ENCODE data around the gene EYA4.

EYA4 gene

GRCh38 chr6:133289733-133290306, 48.7 kb downstream of the EYA4 start:
- no peak for DNase-seq

- DNase-seq = no peak
Observed at GRCh38 chr6:133290930-133291329, 49.8 kb downstream of the EYA4 start.

GRCh38 chr6:133291671-133292070, 50.5 kb downstream of the EYA4 start:
- DNase-seq = no peak

GRCh38 chr6:133297657-133298056, 56.5 kb downstream of the EYA4 start:
- no peak for DNase-seq

DNA sequence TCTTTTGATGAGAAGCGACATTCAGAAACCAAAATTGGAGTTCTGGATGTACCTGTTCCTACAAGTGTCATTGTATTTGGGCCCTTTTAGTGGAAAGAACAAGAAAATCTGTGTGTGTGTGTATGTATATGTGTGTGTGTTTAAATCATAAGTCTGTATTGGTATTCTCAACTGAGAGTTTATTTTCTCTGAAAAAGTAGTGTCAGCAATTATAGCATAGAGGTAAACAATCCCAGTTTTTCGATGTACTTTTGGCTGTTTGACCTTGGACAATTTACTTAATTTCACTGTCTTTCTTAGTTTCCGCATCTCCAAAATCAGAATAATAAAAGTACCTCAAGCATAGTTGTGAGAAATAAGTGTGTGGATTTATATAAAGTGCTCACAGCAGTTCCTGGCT, 57.2 kb downstream of the EYA4 start:
- DNase-seq = no peak

DNA sequence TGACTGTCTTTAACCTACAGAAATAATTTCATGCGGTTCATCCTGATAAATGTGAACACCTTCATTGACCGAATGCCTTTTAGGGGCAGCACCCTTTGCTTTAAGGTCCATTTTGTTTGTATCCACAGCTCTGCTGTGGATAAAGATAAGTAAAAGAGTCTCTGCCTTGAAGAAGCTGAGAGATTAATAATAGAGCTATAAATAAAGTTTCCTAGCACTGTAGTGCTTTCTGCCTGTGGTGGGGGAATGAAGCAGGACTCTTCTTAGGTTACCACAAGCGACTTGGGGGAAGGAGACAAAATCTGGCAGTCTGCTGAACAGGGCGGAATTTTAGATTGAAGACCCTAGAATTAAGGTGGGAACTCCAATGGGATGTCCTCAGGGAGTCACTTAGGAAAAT, 57.6 kb downstream of the EYA4 start:
- DNase-seq = no peak

DNA sequence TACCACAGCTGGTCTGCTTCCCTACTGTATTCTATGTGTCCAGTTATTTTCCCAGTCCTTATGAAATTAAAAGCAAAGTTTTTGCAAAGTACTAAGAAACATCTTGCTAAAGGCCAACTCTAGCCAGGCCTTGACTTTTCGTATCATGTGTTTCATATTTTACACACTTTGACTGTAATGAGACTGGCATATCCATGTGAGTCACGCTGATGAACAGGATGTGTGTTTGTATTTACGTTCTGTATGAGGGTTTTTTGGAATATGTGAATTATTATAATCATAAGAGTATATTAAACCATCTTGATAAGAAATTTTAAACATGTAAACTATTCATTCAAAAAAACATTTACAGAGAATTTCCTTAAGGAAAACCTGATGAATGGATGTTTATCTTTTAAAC, 59.7 kb downstream of the EYA4 start:
- no peak for DNase-seq

GRCh38 chr6:133301835-133302234, 60.7 kb downstream of the EYA4 start:
- no peak for DNase-seq

- no peak for DNase-seq
Observed at GRCh38 chr6:133306931-133307330, 65.8 kb downstream of the EYA4 start.

DNA sequence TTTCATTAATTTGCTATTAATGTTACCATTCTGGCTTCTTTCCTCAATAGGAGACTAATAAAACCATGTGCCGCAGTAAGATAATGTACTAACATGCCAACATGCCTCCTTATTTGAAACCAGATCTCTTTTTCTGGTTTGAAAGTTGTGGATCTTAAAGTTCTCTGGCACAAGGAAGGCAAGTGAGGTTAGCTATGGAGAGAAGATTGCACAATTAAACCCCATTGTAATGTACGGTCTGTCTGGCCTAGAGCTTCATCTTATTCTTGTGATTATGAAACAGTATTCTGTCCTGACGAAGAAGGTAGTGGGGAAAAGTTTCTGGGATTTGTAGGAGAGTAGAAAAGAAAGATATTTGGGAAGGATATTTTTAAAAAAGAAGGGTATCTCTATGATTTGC, 68.4 kb downstream of the EYA4 start:
- DNase-seq = no peak

DNA sequence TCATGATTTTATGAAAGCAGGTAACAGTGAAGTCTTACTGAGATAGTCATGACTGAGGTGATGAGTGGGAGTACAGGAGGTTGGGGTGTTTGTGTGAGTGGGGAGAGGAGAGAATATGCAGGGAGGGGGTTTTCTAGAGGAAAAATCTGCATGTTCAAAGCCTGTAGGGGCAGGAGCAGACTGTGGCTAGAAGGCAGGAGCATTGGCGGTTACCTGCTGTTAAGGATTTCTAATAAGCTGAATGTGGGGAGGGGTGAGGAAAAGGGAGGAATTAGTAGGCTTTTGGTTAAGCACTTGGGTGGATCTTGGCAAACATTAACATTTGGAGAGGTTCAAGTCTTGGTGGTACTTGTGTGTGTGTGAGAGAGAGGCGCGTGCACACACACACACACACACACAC, 70.8 kb downstream of the EYA4 start:
- DNase-seq = no peak

- no peak for DNase-seq
Observed at GRCh38 chr6:133313068-133313467, 71.9 kb downstream of the EYA4 start.

- no peak for DNase-seq
Observed at GRCh38 chr6:133314947-133315346, 73.8 kb downstream of the EYA4 start.

GRCh38 chr6:133315811-133316210, 74.7 kb downstream of the EYA4 start:
- DNase-seq = no peak

DNA sequence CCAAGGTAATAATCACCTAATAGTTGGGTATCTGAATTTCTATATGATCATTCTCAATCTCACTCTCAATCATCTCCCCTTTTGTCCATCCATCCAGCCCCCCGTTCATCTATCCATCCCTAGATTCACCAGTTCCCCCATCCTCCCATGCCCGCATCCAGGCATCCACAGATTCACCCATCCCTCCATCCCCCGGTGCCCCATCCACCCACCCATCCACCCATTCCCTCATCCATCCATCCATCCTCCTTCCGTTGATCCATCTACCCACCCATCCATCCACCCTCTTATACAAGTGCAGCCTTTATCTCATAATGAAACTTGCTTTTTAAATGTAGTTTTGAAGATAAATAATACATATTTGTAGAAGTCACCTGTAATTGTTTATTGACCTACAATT, 76.5 kb downstream of the EYA4 start:
- DNase-seq = no peak

GRCh38 chr6:133326584-133326983, 85.4 kb downstream of the EYA4 start:
- DNase-seq = no peak

DNA sequence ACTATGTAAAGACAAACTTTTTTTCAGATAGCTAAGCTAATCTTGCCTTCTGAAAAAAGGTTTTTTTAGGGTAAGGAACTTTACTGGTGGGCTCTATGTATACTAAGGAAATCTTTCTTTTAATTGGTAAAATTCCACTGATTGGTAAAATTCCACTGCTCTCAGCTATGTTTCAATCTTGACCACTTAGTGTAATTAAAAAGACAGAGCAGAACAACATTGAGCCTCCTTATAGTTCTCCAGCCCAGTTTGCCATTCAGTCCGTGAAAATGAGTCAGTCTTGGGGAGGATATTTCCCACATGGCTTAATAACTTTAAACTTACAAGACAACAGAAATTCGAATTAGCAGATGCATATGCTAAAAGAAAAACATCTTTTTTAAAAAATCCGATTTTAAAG, 92.7 kb downstream of the EYA4 start:
- DNase-seq = no peak

- DNase-seq = no peak
Observed at GRCh38 chr6:133337308-133337707, 96.2 kb downstream of the EYA4 start.

- DNase-seq = no peak
Observed at GRCh38 chr6:133339543-133340384, 98.6 kb downstream of the EYA4 start.

GRCh38 chr6:133340557-133340956, 99.4 kb downstream of the EYA4 start:
- no peak for DNase-seq

DNA sequence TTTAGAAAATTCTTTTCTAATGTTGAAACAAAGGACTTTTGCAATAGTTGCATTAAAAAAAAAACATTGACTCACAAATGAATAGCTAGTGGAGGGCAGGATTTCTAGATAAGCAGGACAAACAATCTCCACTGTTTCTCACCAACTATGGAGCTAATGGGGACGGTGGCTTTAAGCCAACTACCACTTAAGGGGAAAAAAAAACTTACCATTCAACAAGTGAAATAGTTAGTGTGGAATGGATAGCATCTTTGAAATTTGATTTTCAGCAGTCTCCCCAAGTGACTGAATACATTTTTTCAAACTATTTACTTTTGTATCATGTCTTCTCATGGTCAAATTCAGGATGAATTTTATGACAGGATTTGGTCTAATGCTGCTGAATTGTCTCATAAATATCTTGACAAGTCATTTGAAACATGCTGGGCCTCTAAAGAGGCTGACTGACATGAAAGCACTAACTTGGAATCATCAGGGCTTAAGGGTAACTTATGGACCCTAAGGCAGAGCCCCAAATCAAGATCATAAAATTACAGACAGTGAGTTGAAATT, 100.5 kb downstream of the EYA4 start:
- DNase-seq = no peak

GRCh38 chr6:133343220-133343619, 102.1 kb downstream of the EYA4 start:
- no peak for DNase-seq

- DNase-seq = no peak
Observed at GRCh38 chr6:133348846-133349245, 107.7 kb downstream of the EYA4 start.

- DNase-seq = no peak
Observed at GRCh38 chr6:133350928-133351327, 109.8 kb downstream of the EYA4 start.

GRCh38 chr6:133352046-133352445, 110.9 kb downstream of the EYA4 start:
- no peak for DNase-seq

All from activated gamma-delta T cell treated with Interleukin-2 at 50 U/mL for 16 hours (primary cell).